Skin epidermis (tissue), 12 donors: Measurements from ENCODE around the gene TET2.

Experiments used
- H3K27ac ChIP-seq, 21 experiments: fragments of 200-600 bp; sonication (generic) in 11 of 21; one replicate each; pipeline ENCODE4 v1.5.0; 2020; ENCODE audit warnings: mild to moderate bottlenecking in 3 of 21, inconsistent platforms in 2 of 21, moderate library complexity in 2 of 21
- H3K4me3 ChIP-seq, 7 experiments: fragments of 200-600 bp; sonication (generic) in 2 of 7; one replicate each; pipeline ENCODE4 v1.5.0; 2020; ENCODE audit warnings: inconsistent platforms in 2 of 7, mild to moderate bottlenecking in 2 of 7, moderate library complexity in 1 of 7

Gene TET2

GRCh38 chr4:105146276-105147015 is at the start of gene TET2:
TET2 (plus strand) TSS chr4:105146876; CDS start chr4:105233943, 87,067 bp downstream.
- peak within 1 kb of the TSS; percentile 69 to 91 (median 89) for H3K4me3 ChIP-seq
- H3K27ac ChIP-seq = peak within 1 kb of the TSS; percentile 80 to 98 (median 94)

GRCh38 chr4:105102016-105102415 is 44.7 kb upstream of the TET2 start:
- Histone ChIP-seq H3K27ac (no peak overlapping the region), H3K4me3 (no peak overlapping the region)

- no peak overlapping the region for H3K4me3 ChIP-seq
- H3K27ac ChIP-seq = no peak overlapping the region
Observed at GRCh38 chr4:105106426-105106825, 40.2 kb upstream of the TET2 start.

- Histone ChIP-seq H3K27ac (no peak overlapping the region), H3K4me3 (no peak overlapping the region)
Observed at GRCh38 chr4:105107095-105107856, 39.4 kb upstream of the TET2 start.

- H3K27ac ChIP-seq = no peak overlapping the region
- H3K4me3 ChIP-seq = no peak overlapping the region
Observed at GRCh38 chr4:105108971-105109370, 37.7 kb upstream of the TET2 start.

GRCh38 chr4:105112274-105112673 is 34.4 kb upstream of the TET2 start:
- Histone ChIP-seq H3K4me3 (no peak overlapping the region), H3K27ac (no peak overlapping the region)

- H3K27ac ChIP-seq = no peak overlapping the region
- no peak overlapping the region for H3K4me3 ChIP-seq
Observed at GRCh38 chr4:105113800-105114199, 32.9 kb upstream of the TET2 start.

GRCh38 chr4:105116616-105117319 is 29.9 kb upstream of the TET2 start:
- no peak overlapping the region for H3K27ac ChIP-seq

GRCh38 chr4:105119356-105119755 is 27.3 kb upstream of the TET2 start:
- H3K4me3 ChIP-seq = no peak overlapping the region
- H3K27ac ChIP-seq = no peak overlapping the region

More at GRCh38 chr4:105116616-105117319, 29.9 kb upstream of the TET2 start:
- no peak overlapping the region for H3K4me3 ChIP-seq

- Histone ChIP-seq H3K27ac (no peak overlapping the region), H3K4me3 (no peak overlapping the region)
Observed at GRCh38 chr4:105120626-105121025, 26.1 kb upstream of the TET2 start.

GRCh38 chr4:105122350-105122749 is 24.3 kb upstream of the TET2 start:
- H3K27ac ChIP-seq = no peak overlapping the region
- no peak overlapping the region for H3K4me3 ChIP-seq

- Histone ChIP-seq H3K4me3 (no peak overlapping the region), H3K27ac (no peak overlapping the region)
Observed at GRCh38 chr4:105126311-105127169, 20.1 kb upstream of the TET2 start.

- no peak overlapping the region for H3K27ac ChIP-seq
- H3K4me3 ChIP-seq = no peak overlapping the region
Observed at GRCh38 chr4:105127170-105127445, 19.6 kb upstream of the TET2 start.

- no peak overlapping the region for H3K4me3 ChIP-seq
- H3K27ac ChIP-seq = no peak overlapping the region
Observed at GRCh38 chr4:105128208-105128607, 18.5 kb upstream of the TET2 start.

GRCh38 chr4:105129286-105130040 is 17.2 kb upstream of the TET2 start:
- Histone ChIP-seq H3K4me3 (no peak overlapping the region), H3K27ac (no peak overlapping the region)

- Histone ChIP-seq H3K4me3 (no peak overlapping the region), H3K27ac (no peak overlapping the region)
Observed at GRCh38 chr4:105130945-105131344, 15.7 kb upstream of the TET2 start.

GRCh38 chr4:105133976-105134375 is 12.7 kb upstream of the TET2 start:
- Histone ChIP-seq H3K27ac (no peak overlapping the region), H3K4me3 (no peak overlapping the region)

GRCh38 chr4:105135785-105136184 is 10.9 kb upstream of the TET2 start:
- no peak overlapping the region for H3K27ac ChIP-seq
- no peak overlapping the region for H3K4me3 ChIP-seq
